HG02642 (cell line): Measurements from ENCODE around the gene SLC19A1.

Experiments
- ATAC-seq: cut with Tn5 transposase; IDR thresholded peaks from one replicate; pipeline ENCODE4 v1.9.1; 2021; ENCODE audit warnings: mild to moderate bottlenecking; ENCODE audit not compliant: unreplicated experiment, poor library complexity

Gene SLC19A1

DNA sequence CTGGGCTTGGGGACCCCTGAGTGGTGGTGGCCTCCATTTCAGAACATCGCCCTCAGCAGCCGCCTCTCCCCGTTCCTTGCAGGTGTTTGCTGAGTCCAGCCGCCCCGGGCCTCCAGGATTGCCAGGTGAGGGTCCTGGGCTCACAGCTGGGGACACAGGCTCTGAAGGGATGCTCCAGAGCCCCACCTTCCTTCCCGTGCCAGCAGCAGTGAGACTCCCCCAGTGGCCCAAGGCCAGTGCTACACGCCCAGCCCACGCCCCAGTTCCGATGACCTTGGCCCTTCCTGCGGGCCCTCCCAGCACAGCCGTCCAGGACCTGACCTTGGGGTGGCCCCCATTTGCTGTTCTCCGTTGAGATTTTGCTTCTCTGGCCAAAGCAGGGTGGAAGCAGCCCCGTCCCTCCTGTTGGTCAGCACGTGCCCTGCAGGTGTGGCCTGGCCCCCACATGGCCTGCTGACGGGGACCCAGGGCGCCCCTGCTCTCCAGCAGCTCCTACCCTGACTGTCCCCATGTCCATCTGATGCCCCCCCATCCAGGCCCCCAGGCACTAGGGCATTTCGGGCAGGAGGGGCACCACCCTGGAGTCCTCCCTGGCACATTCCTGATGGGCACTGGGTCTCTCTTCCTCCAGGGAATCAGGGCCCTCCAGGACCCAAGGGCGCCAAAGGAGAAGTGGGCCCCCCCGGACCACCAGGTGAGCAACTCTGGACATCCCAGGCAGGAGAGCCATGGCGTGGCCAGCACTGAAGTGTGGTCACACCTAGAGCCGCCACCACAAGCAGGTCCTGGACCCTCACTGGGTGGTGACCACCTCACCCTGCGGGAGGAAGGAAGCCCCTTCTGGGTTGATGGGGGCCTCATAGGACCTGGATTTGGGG lies 45.0 kb downstream of the SLC19A1 start:
- no peak for ATAC-seq

DNA sequence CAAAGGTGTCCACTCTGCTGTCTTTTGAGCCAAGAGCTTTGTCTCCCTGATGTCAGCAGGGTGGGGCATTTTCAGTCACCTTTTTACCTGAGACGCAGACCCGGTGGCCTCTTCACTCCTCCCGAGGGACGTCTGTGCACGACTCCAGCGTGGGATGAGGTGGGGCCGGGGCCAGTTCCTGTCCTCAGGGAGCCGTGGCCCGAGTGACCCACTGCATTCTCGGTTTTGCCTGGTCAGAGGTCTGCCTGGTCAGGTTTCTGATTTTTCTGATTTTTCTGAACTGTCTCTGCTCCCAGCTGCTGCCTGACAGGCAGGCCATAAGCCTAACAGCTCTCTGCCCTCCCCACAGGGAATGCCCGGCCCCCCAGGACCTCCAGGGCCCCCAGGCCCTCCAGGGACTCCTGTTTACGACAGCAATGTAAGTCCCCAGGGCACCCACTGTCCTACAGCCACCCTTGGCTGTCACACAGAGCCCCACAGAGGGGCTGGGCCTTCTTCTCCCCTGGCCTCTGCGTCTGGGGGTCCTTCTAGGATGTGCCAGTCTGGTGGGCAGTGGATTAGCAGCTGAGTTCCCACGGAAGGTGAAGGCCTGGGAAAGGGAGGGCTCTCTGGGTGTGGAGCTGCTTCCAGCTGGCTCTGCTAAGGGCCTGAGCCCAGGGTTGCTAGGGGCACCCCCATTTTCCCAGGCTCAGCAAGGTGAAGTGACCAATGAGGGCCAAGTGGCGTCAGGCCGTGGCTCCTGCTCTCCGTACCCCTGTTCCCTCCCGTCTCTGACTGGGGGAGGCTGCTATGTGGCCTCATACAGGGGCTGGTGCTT lies 45.9 kb downstream of the SLC19A1 start:
- ATAC-seq, result no peak

GRCh38 chr21:45494851-45495680 lies 47.2 kb downstream of the SLC19A1 start:
- no peak for ATAC-seq

- ATAC-seq, result no peak
Observed at GRCh38 chr21:45494135-45494850, 47.9 kb downstream of the SLC19A1 start.

DNA sequence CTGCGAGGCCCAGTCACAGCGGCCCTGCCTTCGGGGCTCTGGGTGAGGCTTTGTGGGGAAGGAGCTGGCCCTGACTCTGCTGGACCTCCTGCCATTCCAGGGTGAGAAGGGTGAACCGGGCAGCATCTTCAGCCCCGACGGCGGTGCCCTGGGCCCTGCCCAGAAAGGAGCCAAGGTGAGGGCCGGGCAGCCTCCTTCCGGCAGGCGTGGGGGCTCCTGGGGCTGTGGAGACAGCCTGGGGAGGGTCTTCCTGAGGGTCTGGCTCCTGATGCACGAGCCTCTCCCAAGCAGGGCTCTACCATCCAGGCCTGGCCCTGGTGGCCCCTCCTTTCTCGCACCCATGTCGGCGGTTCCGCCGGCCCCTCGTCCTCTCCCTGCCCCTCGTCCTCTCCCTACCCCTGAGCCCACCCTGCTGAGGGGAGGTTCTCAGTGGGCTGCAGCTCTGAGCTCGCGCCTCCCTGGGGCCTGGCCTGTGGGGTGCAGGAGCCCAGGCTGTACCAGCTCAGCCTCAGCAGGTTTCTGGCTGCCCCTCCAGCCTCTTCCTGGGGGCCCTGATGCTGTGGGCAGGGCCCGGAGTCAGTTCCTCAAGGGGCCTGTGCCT lies 48.7 kb downstream of the SLC19A1 start:
- ATAC-seq, result no peak

- no peak for ATAC-seq
Observed at GRCh38 chr21:45492765-45493164, 49.5 kb downstream of the SLC19A1 start.

DNA sequence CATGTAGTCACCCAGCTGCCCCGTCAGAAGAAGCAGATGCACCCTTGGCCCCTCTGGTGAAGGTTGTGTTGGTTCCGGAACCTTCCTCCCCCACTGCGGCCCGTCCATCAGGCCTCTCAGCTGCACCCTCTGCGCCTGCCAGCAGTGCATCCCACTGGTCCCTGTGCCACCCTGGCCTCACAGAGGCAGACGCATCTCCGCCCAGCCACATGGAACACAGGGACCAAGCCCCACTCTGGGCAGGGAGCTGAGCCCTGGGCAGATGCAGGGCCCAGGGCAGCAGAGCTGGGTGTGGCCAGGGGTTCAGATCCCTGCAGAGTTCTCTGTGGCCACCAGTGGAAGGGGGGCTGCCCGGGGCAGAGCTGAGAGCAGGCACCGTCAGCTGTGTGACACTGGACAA lies 50.6 kb downstream of the SLC19A1 start:
- ATAC-seq, result no peak

GRCh38 chr21:45491056-45491455 lies 51.2 kb downstream of the SLC19A1 start:
- ATAC-seq, result no peak

- no peak for ATAC-seq
Observed at GRCh38 chr21:45490049-45490731, 52.0 kb downstream of the SLC19A1 start.

DNA sequence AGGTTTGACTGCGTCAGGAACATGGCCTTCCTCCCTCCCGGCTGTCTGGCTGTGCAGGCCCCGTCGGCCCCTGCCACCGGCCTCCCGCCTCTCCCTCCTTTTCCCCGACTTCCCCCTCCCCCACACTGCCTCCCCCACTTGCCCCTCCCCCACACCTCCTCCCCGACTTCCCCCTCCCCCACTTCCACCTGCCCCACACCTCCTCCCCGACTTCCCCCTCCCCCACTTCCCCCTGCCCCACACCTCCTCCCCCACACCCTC lies 52.6 kb downstream of the SLC19A1 start:
- ATAC-seq, result no peak

- no peak for ATAC-seq
Observed at GRCh38 chr21:45488931-45489721, 53.1 kb downstream of the SLC19A1 start.

DNA sequence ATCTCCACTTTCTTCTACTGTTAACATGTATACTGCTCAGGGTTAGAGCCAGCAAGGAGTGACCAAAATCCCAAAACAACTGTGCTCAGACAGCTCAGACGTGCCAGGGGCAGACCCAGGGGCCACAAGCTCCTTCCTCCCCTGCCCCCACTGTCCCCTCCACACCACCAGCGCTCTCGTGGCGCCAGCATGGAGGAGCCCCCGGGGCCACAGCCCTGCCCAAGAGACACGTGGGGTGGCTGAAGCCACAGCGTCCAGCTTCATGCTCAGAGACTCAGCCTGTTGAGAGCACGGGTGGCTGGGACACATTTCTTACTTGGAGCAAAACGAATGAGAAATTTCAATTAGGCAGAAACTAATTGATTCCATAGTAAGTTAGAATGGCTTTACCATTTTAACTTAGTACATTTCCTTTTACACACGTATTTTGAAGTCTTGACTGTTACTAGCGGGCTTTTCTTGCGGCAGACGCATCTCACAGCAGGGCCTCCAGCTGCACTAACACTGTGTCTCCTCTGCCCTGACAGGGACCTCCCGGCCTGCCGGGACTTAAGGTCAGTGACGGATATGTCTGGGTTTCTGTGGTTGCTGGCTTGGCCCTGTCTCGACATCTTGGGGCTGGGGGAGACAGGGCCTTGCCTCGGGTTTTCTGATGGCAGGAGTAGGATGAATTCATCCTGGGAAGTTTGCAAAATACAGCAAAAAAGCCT lies 54.2 kb downstream of the SLC19A1 start:
- ATAC-seq, result no peak

GRCh38 chr21:45487161-45487806 lies 55.0 kb downstream of the SLC19A1 start:
- no peak for ATAC-seq

- no peak for ATAC-seq
Observed at GRCh38 chr21:45486443-45487160, 55.6 kb downstream of the SLC19A1 start.

DNA sequence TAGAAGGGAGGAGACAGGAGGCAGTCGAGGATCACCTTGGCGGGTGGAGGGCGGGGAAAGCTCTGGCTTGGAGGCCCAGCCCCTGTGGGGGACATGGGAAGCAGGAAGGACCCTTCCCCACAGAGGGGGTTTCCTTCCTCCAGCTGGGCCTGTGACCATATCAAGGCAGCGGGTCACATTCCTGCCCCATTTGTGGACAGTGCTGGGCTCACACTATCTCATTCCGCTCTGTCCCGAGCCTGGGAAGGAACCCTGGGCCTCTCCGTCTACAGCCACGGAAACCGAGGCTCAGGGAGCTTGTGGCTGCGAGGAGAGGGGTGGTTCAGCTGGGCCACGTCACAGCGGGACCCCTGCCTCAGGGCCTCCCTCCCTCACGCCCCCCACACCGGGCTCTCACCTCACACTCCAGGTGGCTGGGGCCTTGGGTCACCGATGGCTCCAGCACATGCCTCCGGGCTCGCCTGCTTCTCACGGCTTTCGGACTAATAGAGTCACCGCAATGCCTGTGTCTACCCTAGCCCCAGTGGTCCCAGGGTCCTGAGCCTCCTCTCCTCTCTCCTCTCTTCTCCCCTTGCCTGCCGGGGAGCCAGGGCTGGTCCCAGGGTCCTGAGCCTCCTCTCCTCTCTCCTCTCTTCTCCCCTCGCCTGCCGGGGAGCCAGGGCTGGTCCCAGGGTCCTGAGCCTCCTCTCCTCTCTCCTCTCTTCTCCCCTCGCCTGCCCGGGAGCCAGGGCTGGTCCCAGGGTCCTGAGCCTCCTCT lies 56.4 kb downstream of the SLC19A1 start:
- no peak for ATAC-seq

GRCh38 chr21:45484318-45484717 lies 57.9 kb downstream of the SLC19A1 start:
- ATAC-seq, result no peak
